GM12878 (cell line): ENCODE data around the gene FMNL2. TPM values are rescaled to one million over a fixed set of nuclear protein-coding genes. Genes with fewer than 3 reads are reported as not detected.
A peak's percentile ranks its signal among the peaks of the same experiment; 100 is the strongest.

Experiments
- ATAC-seq: fragments of 200-7000 bp; cut with Tn5 transposase; 3 replicates; pipeline ENCODE4 v1.9.1; 2020; ENCODE audit warnings: mild to moderate bottlenecking, moderate library complexity
- BruUV-seq: library from RNA; stranded (reverse); fragments of 400-500 nt; replicated peaks from 2 replicates; lab custom pipeline; 2021; lab: Mats Ljungman, UMichigan
- CTCF ChIA-PET: fragments of 300-600 bp; sonication (Branson Sonifier 250); formaldehyde crosslinking; extraction: SDS; loops from one replicate; lab custom pipeline; 2021; ENCODE audit warnings: inconsistent platforms; lab: Yijun Ruan, JAX
- POLR2A ChIA-PET: fragments of 350-600 bp; formaldehyde crosslinking; extraction: SDS; loops from one replicate; lab custom pipeline; 2021; ENCODE audit warnings: inconsistent platforms; lab: Charles Lee
- RAD21 ChIA-PET: fragments of 300-600 bp; sonication (Branson Sonifier 250); formaldehyde crosslinking; loops from one replicate; lab custom pipeline; 2023; ENCODE audit warnings: antibody characterized with exemption; ENCODE audit not compliant: unreplicated experiment; lab: Charles Lee
- SMC1A ChIA-PET: fragments of 300-600 bp; sonication (Branson Sonifier 250); formaldehyde crosslinking; loops from one replicate; lab custom pipeline; 2023; ENCODE audit not compliant: unreplicated experiment, uncharacterized antibody; lab: Charles Lee
- DNase-seq: peaks from one replicate; pipeline ENCODE4 v3.0.0-alpha.2; 2011; ENCODE audit warnings: low read depth, low spot score
- FAIRE-seq: peaks from 3 replicates; lab custom pipeline; 2011; peaks lifted over from hg19 to GRCh38; lab: Jason Lieb, UNC
- H2AFZ ChIP-seq: 2 replicates; pipeline ENCODE4 v1.6.0; 2011; ENCODE audit warnings: low read depth, low read length, control low read depth; ENCODE audit not compliant: control insufficient read depth
- H3K27ac ChIP-seq: 2 replicates; pipeline ENCODE4 v1.5.1; 2011; ENCODE audit warnings: control low read depth; ENCODE audit not compliant: control insufficient read depth, insufficient read depth
- H3K27me3 ChIP-seq, 2 experiments: replicated peaks in 1 of 2; 2 replicates each; pipeline versions ENCODE4 v1.6.0 to v1.6.1; 2011; ENCODE audit warnings: low read length in 1 of 2; ENCODE audit not compliant: control insufficient read depth in 2 of 2, insufficient read depth in 2 of 2
- H3K36me3 ChIP-seq, 2 experiments: 2 replicates each; pipeline ENCODE4 v1.5.1; 2011; ENCODE audit warnings: low read length in 1 of 2; ENCODE audit not compliant: control insufficient read depth in 2 of 2, insufficient read depth in 2 of 2
- H3K4me1 ChIP-seq: 2 replicates; pipeline ENCODE4 v1.6.1; 2011; ENCODE audit warnings: mild to moderate bottlenecking, low read length, moderate library complexity, mixed read lengths; ENCODE audit not compliant: control insufficient read depth, insufficient read depth
- H3K4me2 ChIP-seq: 2 replicates; pipeline ENCODE4 v1.6.0; 2011; ENCODE audit warnings: control low read depth; ENCODE audit not compliant: control insufficient read depth, insufficient read depth
- H3K4me3 ChIP-seq: fragments of 200-600 bp; sonication (generic); 2 replicates; pipeline ENCODE4 v1.5.1; 2016
- H3K79me2 ChIP-seq: 2 replicates; pipeline ENCODE4 v1.6.0; 2011; ENCODE audit warnings: low read length; ENCODE audit not compliant: control insufficient read depth, insufficient read depth
- H3K9ac ChIP-seq: 2 replicates; pipeline ENCODE4 v1.8.0; 2011; ENCODE audit warnings: low read length, control low read depth, mixed read lengths; ENCODE audit not compliant: control insufficient read depth, insufficient read depth
- H3K9me3 ChIP-seq: replicated peaks from 3 replicates; pipeline ENCODE4 v1.5.1; 2011; ENCODE audit warnings: mild to moderate bottlenecking, low read length; ENCODE audit not compliant: control insufficient read depth, insufficient read depth
- H4K20me1 ChIP-seq: 2 replicates; pipeline ENCODE4 v1.6.0; 2011; ENCODE audit not compliant: control insufficient read depth, insufficient read depth
- EZH2 ChIP-seq: IDR thresholded peaks from 2 replicates; pipeline ENCODE4 v1.6.1; 2012; ENCODE audit warnings: low read depth, mild to moderate bottlenecking, control low read depth, inconsistent platforms, low read length, borderline replicate concordance; ENCODE audit not compliant: control insufficient read depth
- FOS ChIP-seq: IDR thresholded peaks from 3 replicates; pipeline ENCODE4 v1.6.1; 2011; ENCODE audit warnings: borderline replicate concordance; ENCODE audit not compliant: insufficient read length; ENCODE audit errors: extremely low read depth
- KAT2A ChIP-seq: conservative IDR thresholded peaks from 2 replicates; pipeline ENCODE4 v1.6.1; 2011; ENCODE audit warnings: low read depth, low read length; ENCODE audit not compliant: control insufficient read depth
- RB1 ChIP-seq: fragments of 450-650 bp; formaldehyde crosslinking; IDR thresholded peaks from 2 replicates; pipeline ENCODE4 v1.6.1; 2017; ENCODE audit warnings: mild to moderate bottlenecking, borderline replicate concordance
- RCOR1 ChIP-seq: conservative IDR thresholded peaks from 2 replicates; pipeline ENCODE4 v1.6.1; 2012; ENCODE audit warnings: low read depth, low read length, improper control_type of control experiment
- WGBS: methylation state at CpG from one replicate; pipeline ENCODE4 v1.1.6; 2016; ENCODE audit warnings: low lambda C conversion rate; ENCODE audit not compliant: insufficient replicate concordance, insufficient coverage; ENCODE audit errors: missing lambda C conversion rate; 5-methylcytosine and 5-hydroxymethylcytosine counted together
- in situ Hi-C: fragments of 300-500 bp; cut with MboI; formaldehyde crosslinking; loops from 9 replicates; pipeline ENCODE4 v1.14.3; 2018; ENCODE audit warnings: mixed read lengths
- intact Hi-C: fragments of 100-400 bp; cut with micrococcal nuclease; formaldehyde crosslinking; loops from one replicate; pipeline ENCODE4 v1.14.2; 2022; ENCODE audit not compliant: unreplicated experiment
- polyA plus RNA-seq, 11 experiments: library from polyadenylated mRNA; depleted of rRNA in 4 of 11; unstranded in 6 of 11; stranded (reverse) in 5 of 11; fragments of >200 nt; fragmentation: Nextera tagmentation in 4 of 11; fragmentation: Illumina TruSeq in 1 of 11; extraction: Ambion mirVana in 4 of 11; extraction: Trizol in 1 of 11; gene quantifications; 1 replicate in 1 of 11; 2 replicates in 10 of 11; pipeline versions ENCODE4 v1.2.1 to v1.2.3, GENCODE V29; 2011 to 2016; ENCODE audit warnings: inconsistent platforms in 2 of 11, missing spikeins in 2 of 11, low read depth in 1 of 11
- total RNA-seq, 4 experiments: library from RNA; depleted of rRNA in 3 of 4; stranded (reverse); fragments of >200 nt in 3 of 4; fragmentation: Illumina TruSeq in 1 of 4; extraction: Trizol in 1 of 4; gene quantifications; 2 replicates each; pipeline versions ENCODE4 v1.2.1 to v1.2.3, GENCODE V29; 2013 to 2021

Gene FMNL2
- total and polyA plus RNA-seq, 10 of the 15 experiments (the other 5 are each of a cell fraction or from before 2014, with no cell fraction given) = 0.13 to 9.9 (median 0.35) TPM

- WGBS = 98% methylated on average over 3 of the region's 3 CpGs
- BruUV-seq = no TSS peak
- ATAC-seq = no peak
- no peak for FAIRE-seq
- H3K79me2 ChIP-seq = peaks cover 4% of the 10 kb centered on the region
- no peaks in the 10 kb centered on the region for H4K20me1 ChIP-seq
- SMC1A ChIA-PET = interaction anchor here (0.6 to 3.8 kb wide), 15 partner anchors 9 to 205 kb away, joined by 3 to 32 read pairs (median 4); partner anchors contain the start of gene FMNL2
- DNase-seq = no peak
- H3K9ac ChIP-seq = no peak overlapping the region
- peaks cover 18% of the 10 kb centered on the region for H3K4me1 ChIP-seq
- H3K4me3 ChIP-seq = no peak overlapping the region
- CTCF ChIA-PET = interaction anchor here (1.0 to 2.4 kb wide), 9 partner anchors 9 to 241 kb away, joined by 3 to 15 read pairs (median 6); no protein-coding TSS in a partner anchor
- no peaks in the 10 kb centered on the region for H3K27me3 ChIP-seq
- POLR2A ChIA-PET = interaction anchor here (0.7 to 1.5 kb wide), 5 partner anchors 20 to 204 kb away, joined by 3 to 4 read pairs (median 4); no protein-coding TSS in a partner anchor
- no peaks in the 10 kb centered on the region for H3K9me3 ChIP-seq
- RAD21 ChIA-PET = interaction anchor here (0.9 to 6.5 kb wide), 10 partner anchors 8 to 205 kb away, joined by 3 to 37 read pairs (median 4); no protein-coding TSS in a partner anchor
- H3K4me2 ChIP-seq = peak overlapping the region; percentile 94; the same call in 1 of the 2 replicates
- peak overlapping the region; percentile 77 for H3K27ac ChIP-seq
- in situ Hi-C loops = no loop called here
- intact Hi-C loops = loop anchor here (5.0 kb wide), 1 partner anchor 89 kb away; no protein-coding TSS in a partner anchor
- H2AFZ ChIP-seq = no peak overlapping the region
- TF ChIP-seq FOS = no peak
- no peak for TF ChIP-seq RCOR1
- TF ChIP-seq KAT2A = no peak
- no peak for TF ChIP-seq RB1
- TF ChIP-seq EZH2 = no peak
- H3K36me3 ChIP-seq = no peaks in the 10 kb centered on the region
Measured at GRCh38 chr2:152408254-152408653, 73.3 kb downstream of the FMNL2 start.
